Spleen (tissue), 11 donors: ENCODE results near the gene SNRPD3. TPM values are rescaled to one million over a fixed set of nuclear protein-coding genes. Genes with fewer than 3 reads are reported as not detected.
"Not testable (repeated sequence)": the region's sequence is repeated elsewhere in the genome, so short reads cannot be mapped to it uniquely, and the experiment has no call there.

ENCODE experiments used
- DNase-seq: peaks from one replicate; pipeline ENCODE4 v3.0.0-alpha.2; 2020
- H3K27ac ChIP-seq, 8 donors: fragments of 200-600 bp; sonication (generic) in 7 of 8; 1 replicate in 4 of 8; 2 replicates in 4 of 8; pipeline versions ENCODE4 v1.5.0 to v1.8.0; 2016 to 2021; ENCODE audit warnings: inconsistent platforms in 4 of 8, mild to moderate bottlenecking in 4 of 8, moderate library complexity in 1 of 8
- H3K27me3 ChIP-seq, 7 donors: fragments of 200-600 bp; sonication (generic) in 6 of 7; replicated peaks in 1 of 7; 1 replicate in 4 of 7; 2 replicates in 3 of 7; pipeline versions ENCODE4 v1.5.0 to v1.8.0; 2016 to 2021; ENCODE audit warnings: inconsistent platforms in 3 of 7, mild to moderate bottlenecking in 1 of 7
- H3K36me3 ChIP-seq, 6 donors: fragments of 200-600 bp; sonication (generic) in 5 of 6; 1 replicate in 4 of 6; 2 replicates in 2 of 6; pipeline versions ENCODE4 v1.5.0 to v1.8.0; 2016 to 2021; ENCODE audit warnings: inconsistent platforms in 2 of 6
- H3K4me1 ChIP-seq, 6 donors: fragments of 200-600 bp; sonication (generic) in 5 of 6; 1 replicate in 3 of 6; 2 replicates in 3 of 6; pipeline versions ENCODE4 v1.5.0 to v1.8.0; 2016 to 2021; ENCODE audit warnings: inconsistent platforms in 3 of 6
- H3K4me3 ChIP-seq, 8 donors: fragments of 200-600 bp; sonication (generic) in 7 of 8; 1 replicate in 4 of 8; 2 replicates in 4 of 8; pipeline versions ENCODE4 v1.5.0 to v1.8.0; 2016 to 2021; ENCODE audit warnings: inconsistent platforms in 4 of 8, mild to moderate bottlenecking in 4 of 8, moderate library complexity in 2 of 8
- H3K9me3 ChIP-seq, 8 donors: fragments of 200-600 bp; sonication (generic) in 7 of 8; 1 replicate in 4 of 8; 2 replicates in 4 of 8; pipeline versions ENCODE4 v1.5.0 to v1.8.0; 2016 to 2021; ENCODE audit warnings: inconsistent platforms in 4 of 8
- CTCF ChIP-seq, 11 experiments: fragments of 200-600 bp in 7 of 11; fragments of 450-650 bp in 4 of 11; sonication (generic) in 4 of 11; IDR thresholded peaks in 8 of 11; conservative IDR thresholded peaks in 3 of 11; 1 replicate in 7 of 11; 2 replicates in 4 of 11; pipeline versions ENCODE4 v1.4.0 to v1.8.0; 2016 to 2021; ENCODE audit warnings: antibody characterized with exemption in 11 of 11, inconsistent platforms in 4 of 11, mild to moderate bottlenecking in 1 of 11
- POLR2A ChIP-seq, 3 donors: fragments of 450-650 bp; IDR thresholded peaks; one replicate each; pipeline ENCODE4 v1.5.1; 2017; ENCODE audit warnings: antibody characterized with exemption in 3 of 3, mild to moderate bottlenecking in 1 of 3
- POLR2AphosphoS5 ChIP-seq, 3 donors: sonication (generic); formaldehyde crosslinking; IDR thresholded peaks; one replicate each; pipeline ENCODE4 v1.5.1; 2017; ENCODE audit warnings: antibody characterized with exemption in 3 of 3
- WGBS, 5 donors: extraction: QIAGEN DNeasy Blood & Tissue Kit in 3 of 5; methylation state at CpG; one replicate each; pipeline versions ENCODE4 v1.1.5 to v1.1.7; 2013 to 2018; 5-methylcytosine and 5-hydroxymethylcytosine counted together
- intact Hi-C: fragments of 100-400 bp; cut with DNase I; formaldehyde crosslinking; loops from one replicate; pipeline ENCODE4 v1.15.0; 2023; ENCODE audit warnings: low total_unique reads
- polyA plus RNA-seq, 3 donors: library from polyadenylated mRNA; stranded (reverse); fragments of 200-250 nt; gene quantifications; one replicate each; pipeline ENCODE4 v1.2.1, GENCODE V29; 2013
- total RNA-seq, 7 donors: library from RNA; depleted of rRNA in 3 of 7; stranded (reverse); fragments of >200 nt in 3 of 7; fragmentation: NEBNext Ultra II Directional in 4 of 7; extraction: Animal tissue kit (Norgen Biotek cat#: 25700) in 4 of 7; gene quantifications; one replicate each; pipeline versions ENCODE4 v1.1.0 to v1.2.1, GENCODE V29; 2016 to 2021
- donor health status: healthy with polysubstance abuse.
- donor health status: DM: no; HTN: no; CAD: no; lungs with moderate emphysema.
- donor health status: DM: no; HTN: no; CAD: no.
- donor health status: Bipolar disorder and iron deficiency.
- donor health status: healthy.
- donor health status: DM: no; HTN: no; CAD: no.
- donor health status: DM: yes; HTN: yes; CAD: no.

SNRPD3 gene
- total and polyA plus RNA-seq, 10 donors, result 52.0 to 142 (median 92.5) TPM

- intact Hi-C loops, result no loop called here
- Histone ChIP-seq H3K27ac (no peak overlapping the region), H3K9me3 (no peaks in the 10 kb centered on the region), H3K4me3 (no peak overlapping the region), H3K27me3 (no peaks in the 10 kb centered on the region), H3K36me3 (peaks cover 4 to 83% (median 58%) of the 10 kb centered on the region in 6 donors), H3K4me1 (peaks cover 26 to 73% (median 51%) of the 10 kb centered on the region in 6 donors)
- DNase-seq, result no peak
- 93 to 98% (median 95%) methylated on average over 3 to 4 of the region's 4 CpGs for WGBS, 5 donors
- no peak for TF ChIP-seq CTCF (IDR thresholded peaks at IDR 0.05 in 8 of 11, conservative IDR thresholded peaks at IDR 0.05 in 3 of 11)
- TF ChIP-seq POLR2AphosphoS5 (IDR thresholded peaks at IDR 0.05), result peak in 1 of 3 donors; percentile 43
These were observed 7.0 kb upstream of the SNRPD3 start for GRCh38 chr22:24548812-24549211.

GRCh38 chr22:24550028-24550901 is 5.5 kb upstream of the SNRPD3 start:
- Histone ChIP-seq H3K9me3 (no peaks in the 10 kb centered on the region), H3K36me3 (peaks cover 0 to 69% (median 43%) of the 10 kb centered on the region in 6 donors), H3K27me3 (no peaks in the 10 kb centered on the region), H3K27ac (peak overlapping the region in 5 of 8 donors; percentile 17 to 99 (median 49)), H3K4me3 (no peak overlapping the region), H3K4me1 (peaks cover 32 to 66% (median 55%) of the 10 kb centered on the region in 6 donors)
- no peak for DNase-seq
- intact Hi-C loops, result no loop called here
- TF ChIP-seq POLR2AphosphoS5 (IDR thresholded peaks at IDR 0.05), result no peak
- 63 to 75% (median 68%) methylated on average over 8 of the region's 8 CpGs for WGBS, 5 donors

GRCh38 chr22:24550902-24551435 is 4.8 kb upstream of the SNRPD3 start:
- no peak for DNase-seq
- Histone ChIP-seq H3K4me1 (peaks cover 32 to 63% (median 54%) of the 10 kb centered on the region in 6 donors), H3K36me3 (peaks cover 0 to 62% (median 40%) of the 10 kb centered on the region in 6 donors), H3K27ac (peak overlapping the region in 5 of 8 donors; percentile 17 to 99 (median 49)), H3K4me3 (no peak overlapping the region), H3K27me3 (no peaks in the 10 kb centered on the region), H3K9me3 (no peaks in the 10 kb centered on the region)
- 48 to 60% (median 58%) methylated on average over 6 of the region's 6 CpGs for WGBS, 5 donors
- no peak for TF ChIP-seq POLR2A (IDR thresholded peaks at IDR 0.05)
- no peak for TF ChIP-seq CTCF (IDR thresholded peaks at IDR 0.05 in 8 of 11, conservative IDR thresholded peaks at IDR 0.05 in 3 of 11)
- no peak for TF ChIP-seq POLR2AphosphoS5 (IDR thresholded peaks at IDR 0.05)
- intact Hi-C loops, result no loop called here

GRCh38 chr22:24552503-24553286 is 3.1 kb upstream of the SNRPD3 start:
- H3K36me3 ChIP-seq, result peaks cover 0 to 50% (median 27%) of the 10 kb centered on the region in 6 donors
- H3K4me1 ChIP-seq, result peaks cover 42 to 80% (median 70%) of the 10 kb centered on the region in 6 donors
- DNase-seq, result peak; percentile 61
- H3K27me3 ChIP-seq, H3K9me3 ChIP-seq, intact Hi-C loops: not testable (repeated sequence)
- peak overlapping the region in 4 of 8 donors; percentile 83 to 97 (median 88) for H3K4me3 ChIP-seq
- TF ChIP-seq POLR2A (IDR thresholded peaks at IDR 0.05) (peak in 1 of 3 donors; percentile 10), POLR2AphosphoS5 (IDR thresholded peaks at IDR 0.05) (peak in 1 of 3 donors; percentile 71)
- H3K27ac ChIP-seq, result peak overlapping the region in 7 of 8 donors; percentile 0 to 99 (median 98)
- 70 to 84% (median 75%) methylated on average over 10 of the region's 10 CpGs for WGBS, 5 donors
